Measurements from ENCODE around the gene CPEB2.

GRCh38 chr4:15037923-15038541, 35.8 kb downstream of the CPEB2 start:
- TF ChIP-seq CTCF (IDR thresholded peaks at IDR 0.05) (no peak), CREB1 (CRISPR knock-in tag; IDR thresholded peaks at IDR 0.05) (no peak), E2F4 (CRISPR knock-in tag; IDR thresholded peaks at IDR 0.05; ENCODE audit: borderline replicate concordance, low read depth) (no peak), CBFB (CRISPR knock-in tag; IDR thresholded peaks at IDR 0.05; ENCODE audit: low read depth) (no peak), ZNF138 (CRISPR knock-in tag; conservative IDR thresholded peaks at IDR 0.05) (no peak), CREM (CRISPR knock-in tag; IDR thresholded peaks at IDR 0.05) (no peak), ZNF317 (CRISPR knock-in tag; IDR thresholded peaks at IDR 0.05; ENCODE audit: borderline replicate concordance, low read depth) (no peak)
